ENCODE data around the gene FBXO22.
A peak's percentile ranks its signal among the peaks of the same experiment; 100 is the strongest.
"Not testable (repeated sequence)": the region's sequence is repeated elsewhere in the genome, so short reads cannot be mapped to it uniquely, and the experiment has no call there.

Gene FBXO22

DNA sequence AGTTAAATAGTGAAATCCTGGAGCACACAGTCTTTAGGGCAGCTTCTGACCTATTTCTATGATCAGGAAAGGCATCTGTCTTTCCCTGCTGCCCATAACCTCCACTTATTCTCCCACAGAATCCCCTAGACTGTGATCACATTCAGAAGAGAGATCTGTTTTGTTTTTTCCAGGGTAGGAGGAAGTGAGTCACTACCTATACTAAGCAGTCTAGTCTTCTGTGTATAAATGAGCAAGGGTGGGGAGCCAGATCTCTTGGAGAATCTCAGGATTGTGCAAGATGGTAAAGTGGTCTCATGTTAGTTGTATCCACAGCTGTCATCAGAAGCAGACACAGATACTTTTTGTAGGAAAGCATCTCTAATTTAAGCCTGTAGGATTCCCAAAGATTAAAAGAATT lies 11.8 kb upstream of the FBXO22 start:
- TF ChIP-seq, protein P1, sequence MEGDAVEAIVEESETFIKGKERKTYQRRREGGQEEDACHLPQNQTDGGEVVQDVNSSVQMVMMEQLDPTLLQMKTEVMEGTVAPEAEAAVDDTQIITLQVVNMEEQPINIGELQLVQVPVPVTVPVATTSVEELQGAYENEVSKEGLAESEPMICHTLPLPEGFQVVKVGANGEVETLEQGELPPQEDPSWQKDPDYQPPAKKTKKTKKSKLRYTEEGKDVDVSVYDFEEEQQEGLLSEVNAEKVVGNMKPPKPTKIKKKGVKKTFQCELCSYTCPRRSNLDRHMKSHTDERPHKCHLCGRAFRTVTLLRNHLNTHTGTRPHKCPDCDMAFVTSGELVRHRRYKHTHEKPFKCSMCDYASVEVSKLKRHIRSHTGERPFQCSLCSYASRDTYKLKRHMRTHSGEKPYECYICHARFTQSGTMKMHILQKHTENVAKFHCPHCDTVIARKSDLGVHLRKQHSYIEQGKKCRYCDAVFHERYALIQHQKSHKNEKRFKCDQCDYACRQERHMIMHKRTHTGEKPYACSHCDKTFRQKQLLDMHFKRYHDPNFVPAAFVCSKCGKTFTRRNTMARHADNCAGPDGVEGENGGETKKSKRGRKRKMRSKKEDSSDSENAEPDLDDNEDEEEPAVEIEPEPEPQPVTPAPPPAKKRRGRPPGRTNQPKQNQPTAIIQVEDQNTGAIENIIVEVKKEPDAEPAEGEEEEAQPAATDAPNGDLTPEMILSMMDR (IDR thresholded peaks at IDR 0.05; ENCODE audit: poor library complexity, severe bottlenecking): no peak
- H3K36me3 ChIP-seq (ENCODE audit: low read depth): peaks cover 57% of the 10 kb centered on the region
- peak overlapping the region; percentile 75 for H3K27ac ChIP-seq (ENCODE audit: poor library complexity, severe bottlenecking)
- no peaks in the 10 kb centered on the region for H3K27me3 ChIP-seq (ENCODE audit: insufficient read depth, poor library complexity, severe bottlenecking)
- H3K4me3 ChIP-seq (ENCODE audit: severe bottlenecking): no peak overlapping the region
- H3K4me1 ChIP-seq (ENCODE audit: insufficient read depth, poor library complexity, severe bottlenecking): peaks cover 16% of the 10 kb centered on the region
- no peaks in the 10 kb centered on the region for H3K9me3 ChIP-seq (ENCODE audit: severe bottlenecking)
- ATAC-seq (ENCODE audit: low read depth) (peak; percentile 95), DNase-seq (ENCODE audit: low spot score) (no peak)

GRCh38 chr15:75895731-75896130 lies 7.9 kb upstream of the FBXO22 start:
- TF ChIP-seq, protein P1 (IDR thresholded peaks at IDR 0.05; ENCODE audit: poor library complexity, severe bottlenecking): no peak
- Histone ChIP-seq H3K4me1 (ENCODE audit: insufficient read depth, poor library complexity, severe bottlenecking) (peaks cover 15% of the 10 kb centered on the region), H3K27ac (ENCODE audit: poor library complexity, severe bottlenecking) (no peak overlapping the region), H3K4me3 (ENCODE audit: severe bottlenecking) (no peak overlapping the region), H3K36me3 (ENCODE audit: low read depth) (peaks cover 56% of the 10 kb centered on the region), H3K27me3 (ENCODE audit: insufficient read depth, poor library complexity, severe bottlenecking) (no peaks in the 10 kb centered on the region), H3K9me3 (ENCODE audit: severe bottlenecking) (no peaks in the 10 kb centered on the region)
- ATAC-seq (ENCODE audit: low read depth) (no peak), DNase-seq (ENCODE audit: low spot score) (no peak)

- Histone ChIP-seq H3K9me3 (ENCODE audit: severe bottlenecking) (no peaks in the 10 kb centered on the region), H3K4me1 (ENCODE audit: insufficient read depth, poor library complexity, severe bottlenecking) (peaks cover 4% of the 10 kb centered on the region), H3K36me3 (ENCODE audit: low read depth) (peaks cover 42% of the 10 kb centered on the region), H3K27ac (ENCODE audit: poor library complexity, severe bottlenecking) (no peak overlapping the region), H3K27me3 (ENCODE audit: insufficient read depth, poor library complexity, severe bottlenecking) (no peaks in the 10 kb centered on the region), H3K4me3 (ENCODE audit: severe bottlenecking) (no peak overlapping the region)
- ATAC-seq (ENCODE audit: low read depth) (no peak), DNase-seq (ENCODE audit: low spot score) (no peak)
- TF ChIP-seq, protein P1 (IDR thresholded peaks at IDR 0.05; ENCODE audit: poor library complexity, severe bottlenecking): no peak
Observed at GRCh38 chr15:75900577-75900976, 3.1 kb upstream of the FBXO22 start.

GRCh38 chr15:75902129-75902557 lies 1.5 kb upstream of the FBXO22 start:
- DNase-seq (ENCODE audit: low spot score) (no peak), ATAC-seq (ENCODE audit: low read depth) (no peak)
- TF ChIP-seq, protein P1 (IDR thresholded peaks at IDR 0.05; ENCODE audit: poor library complexity, severe bottlenecking): no peak
- Histone ChIP-seq H3K36me3 (ENCODE audit: low read depth) (peaks cover 42% of the 10 kb centered on the region), H3K27ac (ENCODE audit: poor library complexity, severe bottlenecking) (no peak overlapping the region), H3K4me1 (ENCODE audit: insufficient read depth, poor library complexity, severe bottlenecking) (peaks cover 4% of the 10 kb centered on the region), H3K4me3 (ENCODE audit: severe bottlenecking) (no peak overlapping the region), H3K27me3 (ENCODE audit: insufficient read depth, poor library complexity, severe bottlenecking) (no peaks in the 10 kb centered on the region), H3K9me3 (ENCODE audit: severe bottlenecking) (no peaks in the 10 kb centered on the region)

DNA sequence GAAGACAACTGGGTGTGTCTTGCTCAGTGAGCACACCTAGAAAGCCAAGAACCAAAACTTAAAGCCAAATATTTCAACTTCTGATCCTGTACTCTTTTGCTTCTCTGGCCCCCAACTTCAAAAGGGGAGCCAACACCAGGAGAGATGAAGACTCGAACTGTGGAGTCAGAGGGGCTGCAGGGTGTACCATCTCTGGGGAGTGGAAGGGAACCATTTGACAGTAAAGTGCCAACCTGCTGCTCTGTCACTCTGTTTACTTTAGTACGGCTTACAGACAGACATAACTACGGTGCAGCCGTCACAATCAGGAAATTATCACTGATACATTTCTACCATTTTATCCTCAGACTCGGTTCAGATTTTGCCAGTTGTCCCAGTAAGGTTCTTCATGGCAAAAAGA lies 1.6 kb downstream of the FBXO22 start:
- Histone ChIP-seq H3K27me3 (ENCODE audit: insufficient read depth, poor library complexity, severe bottlenecking) (no peaks in the 10 kb centered on the region), H3K36me3 (ENCODE audit: low read depth) (peaks cover 59% of the 10 kb centered on the region), H3K27ac (ENCODE audit: poor library complexity, severe bottlenecking) (no peak overlapping the region), H3K9me3 (ENCODE audit: severe bottlenecking) (no peaks in the 10 kb centered on the region), H3K4me3 (ENCODE audit: severe bottlenecking) (no peak overlapping the region), H3K4me1 (ENCODE audit: insufficient read depth, poor library complexity, severe bottlenecking) (peaks cover 4% of the 10 kb centered on the region)
- no peak for DNase-seq (ENCODE audit: low spot score)
- TF ChIP-seq, protein P1 (IDR thresholded peaks at IDR 0.05; ENCODE audit: poor library complexity, severe bottlenecking): no peak
- no peak for ATAC-seq (ENCODE audit: low read depth)

DNA sequence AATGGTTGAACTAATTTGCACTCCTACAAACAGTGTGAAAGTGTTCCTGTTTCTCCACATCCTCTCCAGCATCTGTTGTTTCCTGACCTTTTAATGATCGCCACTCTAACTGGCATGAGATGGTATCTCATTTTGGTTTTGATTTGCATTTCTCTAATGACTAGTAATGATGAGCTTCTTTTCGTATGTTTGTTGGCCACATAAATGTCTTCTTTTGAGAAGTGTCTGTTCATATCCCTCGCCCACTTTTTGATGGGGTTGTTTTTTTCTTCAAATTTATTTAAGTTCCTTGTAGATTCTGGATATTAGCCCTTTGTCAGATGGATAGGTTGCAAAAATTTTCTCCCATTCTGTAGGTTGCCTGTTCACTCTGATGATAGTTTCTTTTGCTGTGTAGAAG lies 6.7 kb downstream of the FBXO22 start:
- DNase-seq (ENCODE audit: low spot score); H3K27me3 ChIP-seq (ENCODE audit: insufficient read depth, poor library complexity, severe bottlenecking); H3K4me1 ChIP-seq (ENCODE audit: insufficient read depth, poor library complexity, severe bottlenecking); H3K4me3 ChIP-seq (ENCODE audit: severe bottlenecking); ATAC-seq (ENCODE audit: low read depth); H3K27ac ChIP-seq (ENCODE audit: poor library complexity, severe bottlenecking); H3K9me3 ChIP-seq (ENCODE audit: severe bottlenecking): not testable (repeated sequence)
- peaks cover 90% of the 10 kb centered on the region for H3K36me3 ChIP-seq (ENCODE audit: low read depth)

Measured in RWPE2 (cell line).